GM19193 (cell line): ENCODE measurements around the gene CTBS.

Source experiments
- POLR2A ChIP-seq: IDR thresholded peaks from 4 replicates; pipeline ENCODE4 v1.6.1; 2011; ENCODE audit not compliant: insufficient read depth, insufficient read length; ENCODE audit errors: extremely low read depth

The CTBS gene

GRCh38 chr1:84600796-84601195, 26.6 kb upstream of the CTBS start:
- no peak for TF ChIP-seq POLR2A

GRCh38 chr1:84598846-84599741, 24.9 kb upstream of the CTBS start:
- TF ChIP-seq POLR2A, result no peak

GRCh38 chr1:84598418-84598817, 24.2 kb upstream of the CTBS start:
- TF ChIP-seq POLR2A, result no peak

- TF ChIP-seq POLR2A, result no peak
These were observed 22.8 kb upstream of the CTBS start for GRCh38 chr1:84597011-84597410.

- no peak for TF ChIP-seq POLR2A
These were observed 12.9 kb upstream of the CTBS start for GRCh38 chr1:84587099-84587498.

GRCh38 chr1:84585803-84586202, 11.6 kb upstream of the CTBS start:
- TF ChIP-seq POLR2A, result no peak

GRCh38 chr1:84584126-84584525, 9.9 kb upstream of the CTBS start:
- TF ChIP-seq POLR2A, result no peak

- TF ChIP-seq POLR2A, result no peak
These were observed 9.4 kb upstream of the CTBS start for GRCh38 chr1:84583648-84584047.

- no peak for TF ChIP-seq POLR2A
These were observed 8.8 kb upstream of the CTBS start for GRCh38 chr1:84582802-84583587.

- TF ChIP-seq POLR2A, result no peak
These were observed 7.4 kb upstream of the CTBS start for GRCh38 chr1:84581648-84582047.

GRCh38 chr1:84574936-84575335, 696 bp upstream of the CTBS start:
- no peak for TF ChIP-seq POLR2A

GRCh38 chr1:84573481-84573966, 716 bp downstream of the CTBS start:
- TF ChIP-seq POLR2A, result no peak

- no peak for TF ChIP-seq POLR2A
These were observed 3.1 kb downstream of the CTBS start for GRCh38 chr1:84571150-84571535.

- no peak for TF ChIP-seq POLR2A
These were observed 3.6 kb downstream of the CTBS start for GRCh38 chr1:84570436-84571149.

GRCh38 chr1:84569216-84569615, 5.0 kb downstream of the CTBS start:
- no peak for TF ChIP-seq POLR2A
